ENCODE measurements around the gene LMO1. TPM values are rescaled to one million over a fixed set of nuclear protein-coding genes. Genes with fewer than 3 reads are reported as not detected.

The LMO1 gene
- total and polyA plus RNA-seq, 5 donors: 0.34 to 0.51 TPM; not detected in 3

GRCh38 chr11:8296872-8297271 lies 33.2 kb upstream of the LMO1 start:
- intact Hi-C loops (cut with DNase I): no loop called here
- H3K9me3 ChIP-seq (ENCODE audit: control insufficient read depth, low read length): no peaks in the 10 kb centered on the region
- H3K4me3 ChIP-seq (ENCODE audit: low read length): no peak overlapping the region
- H3K4me1 ChIP-seq (ENCODE audit: control insufficient read depth, insufficient read depth, low read length): no peaks in the 10 kb centered on the region
- 63% methylated on average over 5 of the region's 5 CpGs for WGBS
- no peak for ATAC-seq
- no peaks in the 10 kb centered on the region for H3K27me3 ChIP-seq (ENCODE audit: control insufficient read depth, insufficient read depth)
- DNase-seq: no peak
- no peak overlapping the region for H3K27ac ChIP-seq (ENCODE audit: low read length)

- no peaks in the 10 kb centered on the region for H3K9me3 ChIP-seq (ENCODE audit: control insufficient read depth, low read length)
- WGBS: 78% methylated on average over 5 of the region's 5 CpGs
- H3K4me3 ChIP-seq (ENCODE audit: low read length): no peak overlapping the region
- intact Hi-C loops (cut with DNase I): no loop called here
- H3K27me3 ChIP-seq (ENCODE audit: control insufficient read depth, insufficient read depth): no peaks in the 10 kb centered on the region
- ATAC-seq (no peak), DNase-seq (no peak)
- no peak overlapping the region for H3K27ac ChIP-seq (ENCODE audit: low read length)
- no peaks in the 10 kb centered on the region for H3K4me1 ChIP-seq (ENCODE audit: control insufficient read depth, insufficient read depth, low read length)
These were observed 32.5 kb upstream of the LMO1 start for GRCh38 chr11:8296038-8296649.

GRCh38 chr11:8294251-8294935 lies 30.7 kb upstream of the LMO1 start:
- Histone ChIP-seq H3K27ac (ENCODE audit: low read length) (no peak overlapping the region), H3K4me1 (ENCODE audit: control insufficient read depth, insufficient read depth, low read length) (no peaks in the 10 kb centered on the region), H3K9me3 (ENCODE audit: control insufficient read depth, low read length) (no peaks in the 10 kb centered on the region), H3K27me3 (ENCODE audit: control insufficient read depth, insufficient read depth) (no peaks in the 10 kb centered on the region), H3K4me3 (ENCODE audit: low read length) (no peak overlapping the region)
- intact Hi-C loops (cut with DNase I): no loop called here
- ATAC-seq (no peak), DNase-seq (no peak)
- 88% methylated on average over 8 of the region's 8 CpGs for WGBS

- Histone ChIP-seq H3K27me3 (ENCODE audit: control insufficient read depth, insufficient read depth) (no peaks in the 10 kb centered on the region), H3K27ac (ENCODE audit: low read length) (no peak overlapping the region), H3K4me1 (ENCODE audit: control insufficient read depth, insufficient read depth, low read length) (no peaks in the 10 kb centered on the region), H3K9me3 (ENCODE audit: control insufficient read depth, low read length) (no peaks in the 10 kb centered on the region), H3K4me3 (ENCODE audit: low read length) (no peak overlapping the region)
- 89% methylated on average over 7 of the region's 7 CpGs for WGBS
- intact Hi-C loops (cut with DNase I): no loop called here
- no peak for ATAC-seq
- DNase-seq: no peak
These were observed 29.5 kb upstream of the LMO1 start for GRCh38 chr11:8293171-8293570.

GRCh38 chr11:8292351-8292750 lies 28.7 kb upstream of the LMO1 start:
- ATAC-seq (no peak), DNase-seq (no peak)
- Histone ChIP-seq H3K4me1 (ENCODE audit: control insufficient read depth, insufficient read depth, low read length) (no peaks in the 10 kb centered on the region), H3K27ac (ENCODE audit: low read length) (no peak overlapping the region), H3K27me3 (ENCODE audit: control insufficient read depth, insufficient read depth) (no peaks in the 10 kb centered on the region), H3K4me3 (ENCODE audit: low read length) (no peak overlapping the region), H3K9me3 (ENCODE audit: control insufficient read depth, low read length) (no peaks in the 10 kb centered on the region)
- intact Hi-C loops (cut with DNase I): no loop called here
- WGBS: 92% methylated on average over 10 of the region's 10 CpGs

GRCh38 chr11:8291421-8292350 lies 28.0 kb upstream of the LMO1 start:
- intact Hi-C loops (cut with DNase I): no loop called here
- 87% methylated on average over 11 of the region's 11 CpGs for WGBS
- Histone ChIP-seq H3K9me3 (ENCODE audit: control insufficient read depth, low read length) (no peaks in the 10 kb centered on the region), H3K4me1 (ENCODE audit: control insufficient read depth, insufficient read depth, low read length) (no peaks in the 10 kb centered on the region), H3K27me3 (ENCODE audit: control insufficient read depth, insufficient read depth) (no peaks in the 10 kb centered on the region), H3K4me3 (ENCODE audit: low read length) (no peak overlapping the region), H3K27ac (ENCODE audit: low read length) (no peak overlapping the region)
- ATAC-seq (no peak), DNase-seq (no peak)

GRCh38 chr11:8290081-8290810 lies 26.6 kb upstream of the LMO1 start:
- H3K27me3 ChIP-seq (ENCODE audit: control insufficient read depth, insufficient read depth): no peaks in the 10 kb centered on the region
- no peak overlapping the region for H3K4me3 ChIP-seq (ENCODE audit: low read length)
- WGBS: 93% methylated on average over 8 of the region's 8 CpGs
- no peak for DNase-seq
- no peaks in the 10 kb centered on the region for H3K4me1 ChIP-seq (ENCODE audit: control insufficient read depth, insufficient read depth, low read length)
- H3K27ac ChIP-seq (ENCODE audit: low read length): no peak overlapping the region
- intact Hi-C loops (cut with DNase I): no loop called here
- peak in 1 of 2 donors; percentile 15 for ATAC-seq
- no peaks in the 10 kb centered on the region for H3K9me3 ChIP-seq (ENCODE audit: control insufficient read depth, low read length)

GRCh38 chr11:8289492-8289918 lies 25.8 kb upstream of the LMO1 start:
- ATAC-seq: no peak
- Histone ChIP-seq H3K27me3 (ENCODE audit: control insufficient read depth, insufficient read depth) (no peaks in the 10 kb centered on the region), H3K9me3 (ENCODE audit: control insufficient read depth, low read length) (no peaks in the 10 kb centered on the region), H3K4me1 (ENCODE audit: control insufficient read depth, insufficient read depth, low read length) (no peaks in the 10 kb centered on the region), H3K4me3 (ENCODE audit: low read length) (no peak overlapping the region), H3K27ac (ENCODE audit: low read length) (no peak overlapping the region)
- DNase-seq: no peak
- intact Hi-C loops (cut with DNase I): no loop called here
- 59% methylated on average over 3 of the region's 3 CpGs for WGBS

- intact Hi-C loops (cut with DNase I): no loop called here
- ATAC-seq: no peak
- no peak for DNase-seq
- no peaks in the 10 kb centered on the region for H3K9me3 ChIP-seq (ENCODE audit: control insufficient read depth, low read length)
- no peak overlapping the region for H3K4me3 ChIP-seq (ENCODE audit: low read length)
- no peak overlapping the region for H3K27ac ChIP-seq (ENCODE audit: low read length)
- H3K27me3 ChIP-seq (ENCODE audit: control insufficient read depth, insufficient read depth): no peaks in the 10 kb centered on the region
- 79% methylated on average over 13 of the region's 13 CpGs for WGBS
- no peaks in the 10 kb centered on the region for H3K4me1 ChIP-seq (ENCODE audit: control insufficient read depth, insufficient read depth, low read length)
These were observed 25.3 kb upstream of the LMO1 start for GRCh38 chr11:8288824-8289491.

GRCh38 chr11:8288166-8288772 lies 24.6 kb upstream of the LMO1 start:
- intact Hi-C loops (cut with DNase I): no loop called here
- Histone ChIP-seq H3K27me3 (ENCODE audit: control insufficient read depth, insufficient read depth) (no peaks in the 10 kb centered on the region), H3K4me3 (ENCODE audit: low read length) (no peak overlapping the region), H3K9me3 (ENCODE audit: control insufficient read depth, low read length) (no peaks in the 10 kb centered on the region), H3K4me1 (ENCODE audit: control insufficient read depth, insufficient read depth, low read length) (no peaks in the 10 kb centered on the region), H3K27ac (ENCODE audit: low read length) (no peak overlapping the region)
- 62% methylated on average over 3 of the region's 3 CpGs for WGBS
- DNase-seq: no peak
- ATAC-seq: no peak
